Adrenal gland (tissue), 12 donors: Measurements from ENCODE around the gene PDGFD. TPM values are rescaled to one million over a fixed set of nuclear protein-coding genes. Genes with fewer than 3 reads are reported as not detected.

Experiments used
- DNase-seq, 7 donors: peaks; one replicate each; pipeline ENCODE4 v3.0.0-alpha.2; 2019 to 2020
- H3K27ac ChIP-seq, 5 donors: fragments of 200-600 bp; sonication (generic) in 4 of 5; 1 replicate in 3 of 5; 2 replicates in 2 of 5; pipeline versions ENCODE4 v1.5.1 to v1.8.0; 2016 to 2020; ENCODE audit warnings: mild to moderate bottlenecking in 1 of 5
- H3K27me3 ChIP-seq: fragments of 200-600 bp; 2 replicates; pipeline ENCODE4 v1.8.0; 2021
- H3K36me3 ChIP-seq, 2 donors: fragments of 200-600 bp; replicated peaks in 1 of 2; 1 replicate in 1 of 2; 2 replicates in 1 of 2; pipeline versions ENCODE4 v1.5.1 to v1.8.0; 2018 to 2022
- H3K4me1 ChIP-seq, 2 donors: fragments of 200-600 bp; replicated peaks in 1 of 2; 1 replicate in 1 of 2; 2 replicates in 1 of 2; pipeline versions ENCODE4 v1.5.1 to v1.8.0; 2018 to 2021
- H3K4me3 ChIP-seq, 4 donors: fragments of 200-600 bp; sonication (generic) in 3 of 4; one replicate each; pipeline ENCODE4 v1.5.1; 2016 to 2018
- H3K9me3 ChIP-seq, 3 donors: fragments of 200-600 bp; sonication (generic) in 1 of 3; replicated peaks in 1 of 3; 1 replicate in 2 of 3; 2 replicates in 1 of 3; pipeline versions ENCODE4 v1.5.1 to v1.8.0; 2016 to 2021
- CTCF ChIP-seq, 6 experiments: fragments of 450-650 bp in 4 of 6; fragments of 200-600 bp in 2 of 6; sonication (generic) in 1 of 6; IDR thresholded peaks; 1 replicate in 5 of 6; 2 replicates in 1 of 6; pipeline versions ENCODE4 v1.5.1 to v1.8.0; 2016 to 2021; ENCODE audit warnings: antibody characterized with exemption in 6 of 6, mild to moderate bottlenecking in 2 of 6, moderate library complexity in 1 of 6
- POLR2A ChIP-seq, 2 donors: fragments of 450-650 bp; IDR thresholded peaks; one replicate each; pipeline ENCODE4 v1.6.1; 2017; ENCODE audit warnings: antibody characterized with exemption in 2 of 2, mild to moderate bottlenecking in 2 of 2, moderate library complexity in 1 of 2
- WGBS, 4 donors: extraction: QIAGEN DNeasy Blood & Tissue Kit in 2 of 4; methylation state at CpG; one replicate each; pipeline versions ENCODE4 v1.1.5 to v1.1.7; 2013 to 2017; 5-methylcytosine and 5-hydroxymethylcytosine counted together
- intact Hi-C, 2 donors: fragments of 100-400 bp; cut with DNase I; formaldehyde crosslinking; loops; one replicate each; pipeline versions ENCODE4 v1.14.1 to v1.15.0; 2022 to 2023
- polyA plus RNA-seq, 3 donors: library from polyadenylated mRNA; stranded (reverse); fragments of 200-250 nt in 2 of 3; fragments of 350-450 nt in 1 of 3; fragmentation: Illumina TruSeq in 1 of 3; extraction: RNeasy Lipid Tissue Mini Kit (QIAGEN cat#74804) in 1 of 3; gene quantifications; one replicate each; pipeline ENCODE4 v1.2.3, GENCODE V29; 2013 to 2014
- total RNA-seq, 9 donors: library from RNA; depleted of rRNA in 4 of 9; stranded (reverse); fragments of >200 nt in 4 of 9; fragments of 120-200 nt in 1 of 9; fragmentation: NEBNext Ultra II Directional in 1 of 9; extraction: Animal tissue kit (Norgen Biotek cat#: 25700) in 1 of 9; gene quantifications; one replicate each; pipeline versions ENCODE4 v1.1.0 to v1.2.4, GENCODE V29; 2013 to 2023
- donor health status: healthy with polysubstance abuse.
- donor health status: Bipolar disorder and iron deficiency.
- donor health status: DM: yes; HTN: yes; CAD: no.
- donor health status: DM: no; HTN: no; CAD: no.
- donor health status: DM: no; HTN: no; CAD: no.
- donor health status: DM: yes; HTN: yes; CAD: no.

Gene PDGFD
- total and polyA plus RNA-seq, 12 donors: 42.7 to 297 (median 199) TPM

- Histone ChIP-seq H3K4me3 (no peak overlapping the region), H3K36me3 (no peaks in the 10 kb centered on the region), H3K9me3 (no peaks in the 10 kb centered on the region), H3K4me1 (peaks cover 0 to 3% of the 10 kb centered on the region in 2 donors), H3K27ac (no peak overlapping the region), H3K27me3 (no peaks in the 10 kb centered on the region)
- TF ChIP-seq POLR2A (IDR thresholded peaks at IDR 0.05) (no peak), CTCF (IDR thresholded peaks at IDR 0.05) (no peak)
- DNase-seq: no peak
- WGBS, 4 donors: 77 to 88% (median 80%) methylated on average over 1 of the region's 1 CpG
- intact Hi-C loops: no loop called here
Observed at GRCh38 chr11:103906291-103906867, 257.6 kb downstream of the PDGFD start.

- H3K36me3 ChIP-seq: no peaks in the 10 kb centered on the region
- WGBS, 4 donors: 59 to 98% (median 89%) methylated on average over 3 of the region's 3 CpGs
Observed at GRCh38 chr11:103904324-103904667, 259.7 kb downstream of the PDGFD start.

GRCh38 chr11:103903621-103904323, 260.2 kb downstream of the PDGFD start:
- Histone ChIP-seq H3K9me3 (no peaks in the 10 kb centered on the region), H3K4me1 (peaks cover 0 to 3% of the 10 kb centered on the region in 2 donors), H3K4me3 (no peak overlapping the region), H3K27me3 (no peaks in the 10 kb centered on the region), H3K27ac (no peak overlapping the region), H3K36me3 (no peaks in the 10 kb centered on the region)
- TF ChIP-seq POLR2A (IDR thresholded peaks at IDR 0.05): no peak
- TF ChIP-seq CTCF (IDR thresholded peaks at IDR 0.05): no peak
- intact Hi-C loops: no loop called here
- WGBS, 4 donors: 68 to 84% (median 71%) methylated on average over 2 of the region's 2 CpGs
- DNase-seq: no peak

More at GRCh38 chr11:103904324-103904667, 259.7 kb downstream of the PDGFD start:
- Histone ChIP-seq H3K27ac (no peak overlapping the region), H3K9me3 (no peaks in the 10 kb centered on the region), H3K4me1 (peaks cover 0 to 3% of the 10 kb centered on the region in 2 donors), H3K27me3 (no peaks in the 10 kb centered on the region), H3K4me3 (no peak overlapping the region)
- TF ChIP-seq CTCF (IDR thresholded peaks at IDR 0.05) (no peak), POLR2A (IDR thresholded peaks at IDR 0.05) (no peak)
- DNase-seq: no peak
- intact Hi-C loops: no loop called here

GRCh38 chr11:103902994-103903393, 261.0 kb downstream of the PDGFD start:
- TF ChIP-seq POLR2A (IDR thresholded peaks at IDR 0.05) (no peak), CTCF (IDR thresholded peaks at IDR 0.05) (no peak)
- peaks cover 0 to 4% of the 10 kb centered on the region in 2 donors for H3K4me1 ChIP-seq
- no peaks in the 10 kb centered on the region for H3K27me3 ChIP-seq
- 78 to 83% (median 80%) methylated on average over 1 of the region's 1 CpG for WGBS, 4 donors
- H3K27ac ChIP-seq: no peak overlapping the region
- H3K36me3 ChIP-seq: no peaks in the 10 kb centered on the region
- H3K4me3 ChIP-seq: no peak overlapping the region
- intact Hi-C loops: no loop called here
- DNase-seq: no peak
- H3K9me3 ChIP-seq: no peaks in the 10 kb centered on the region
